Measurements from ENCODE around the gene TKFC. TPM values are rescaled to one million over a fixed set of nuclear protein-coding genes. Genes with fewer than 3 reads are reported as not detected.

TKFC gene
- total and polyA plus RNA-seq, 12 donors: 66.9 to 603 (median 252) TPM

- H3K27me3 ChIP-seq: no peaks in the 10 kb centered on the region
- 86 to 93% (median 89%) methylated on average over 5 to 12 of the region's 12 CpGs for WGBS, 4 donors
- DNase-seq: no peak
- TF ChIP-seq CTCF (IDR thresholded peaks at IDR 0.05) (no peak), POLR2A (IDR thresholded peaks at IDR 0.05) (no peak)
- H3K36me3 ChIP-seq (replicated peaks in 1 of 2): no peaks in the 10 kb centered on the region
- no peak overlapping the region for H3K27ac ChIP-seq
- intact Hi-C loops (cut with DNase I): no loop called here
- H3K9me3 ChIP-seq (replicated peaks in 1 of 3): no peaks in the 10 kb centered on the region
- no peak overlapping the region for H3K4me3 ChIP-seq
- H3K4me1 ChIP-seq (replicated peaks in 1 of 2): peaks cover 14 to 23% of the 10 kb centered on the region in 2 donors
Observed at GRCh38 chr11:61290905-61291690, 41.9 kb upstream of the TKFC start.

- Histone ChIP-seq H3K9me3 (replicated peaks in 1 of 3) (no peaks in the 10 kb centered on the region), H3K27ac (no peak overlapping the region), H3K36me3 (replicated peaks in 1 of 2) (no peaks in the 10 kb centered on the region), H3K27me3 (no peaks in the 10 kb centered on the region), H3K4me1 (replicated peaks in 1 of 2) (peaks cover 14 to 24% of the 10 kb centered on the region in 2 donors), H3K4me3 (no peak overlapping the region)
- intact Hi-C loops (cut with DNase I): no loop called here
- TF ChIP-seq CTCF (IDR thresholded peaks at IDR 0.05) (no peak), POLR2A (IDR thresholded peaks at IDR 0.05) (no peak)
- no peak for DNase-seq
- 90 to 100% (median 97%) methylated on average over 2 of the region's 2 CpGs for WGBS, 4 donors
Observed at GRCh38 chr11:61292356-61292755, 40.7 kb upstream of the TKFC start.

GRCh38 chr11:61293867-61294716 lies 38.9 kb upstream of the TKFC start:
- intact Hi-C loops (cut with DNase I): no loop called here
- WGBS, 4 donors: 1 to 12% (median 4%) methylated on average over 9 to 60 of the region's 60 CpGs
- peak overlapping the region in 3 of 5 donors; percentile 17 to 79 (median 54) for H3K27ac ChIP-seq

More at GRCh38 chr11:61293867-61294716, 38.9 kb upstream of the TKFC start:
- DNase-seq: peak; percentile 46 to 78 (median 62)
- H3K9me3 ChIP-seq (replicated peaks in 1 of 3): no peaks in the 10 kb centered on the region
- no peaks in the 10 kb centered on the region for H3K27me3 ChIP-seq
- H3K4me1 ChIP-seq (replicated peaks in 1 of 2): peaks cover 14 to 34% of the 10 kb centered on the region in 2 donors
- TF ChIP-seq CTCF (IDR thresholded peaks at IDR 0.05) (peak in 1 of 6 experiments; percentile 22), POLR2A (IDR thresholded peaks at IDR 0.05) (no peak)
- H3K36me3 ChIP-seq (replicated peaks in 1 of 2): peaks cover 0 to 2% of the 10 kb centered on the region in 2 donors
- H3K4me3 ChIP-seq: peak overlapping the region in 2 of 4 donors; percentile 38 to 79

Measured in adrenal gland (tissue), 12 donors.